ENCODE results near the gene MPP3. TPM values are rescaled to one million over a fixed set of nuclear protein-coding genes. Genes with fewer than 3 reads are reported as not detected.

Gene MPP3
- total RNA-seq, 6 experiments from 2014 or later, result 5.5 to 6.9 (median 5.9) TPM

DNA sequence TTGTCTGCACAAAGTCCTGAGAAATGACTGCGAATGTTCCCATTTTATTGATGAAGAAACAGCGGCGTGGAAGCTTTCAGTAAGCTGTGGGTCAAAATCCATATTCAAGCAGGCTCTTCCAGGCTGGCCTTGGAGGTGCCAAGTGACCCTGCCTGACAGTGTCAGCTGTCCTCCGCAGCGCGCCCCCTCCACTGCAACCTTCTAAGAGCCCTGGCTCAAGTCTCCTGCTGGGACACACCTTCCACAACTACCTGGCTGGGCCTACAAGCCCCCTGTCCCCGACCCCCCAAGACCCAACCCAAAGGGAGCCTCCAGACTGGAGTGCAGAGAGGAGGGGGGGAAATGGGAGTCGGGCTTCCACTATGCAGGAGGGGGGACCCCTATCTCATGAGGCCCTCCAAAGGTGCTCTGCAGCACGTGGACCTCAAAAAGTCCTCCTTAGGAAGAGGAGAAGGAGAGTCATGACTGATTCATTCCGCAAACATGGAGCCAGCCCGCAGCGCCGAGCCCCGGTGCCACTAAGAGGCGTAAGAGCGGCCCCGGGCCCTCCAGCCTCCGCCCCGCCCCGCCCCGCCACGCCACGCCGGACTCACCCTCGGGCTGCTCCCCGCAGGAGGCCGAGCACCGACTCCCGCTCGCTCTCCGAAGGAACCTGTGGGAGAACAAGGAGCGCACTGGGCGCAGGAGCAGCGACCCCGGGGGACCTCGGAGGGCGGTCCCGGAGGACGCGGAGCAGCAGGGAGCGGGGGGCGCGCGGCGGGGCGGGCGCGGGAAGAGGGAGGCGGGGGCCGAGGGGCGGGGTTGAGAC lies 574 bp downstream of the MPP3 start:
- peaks cover 32% of the 10 kb centered on the region for H3K4me1 Mint-ChIP-seq (ENCODE audit: low read depth)
- H3K9me3 Mint-ChIP-seq, result no peaks in the 10 kb centered on the region
- peaks cover 5% of the 10 kb centered on the region for H3K27me3 Mint-ChIP-seq (ENCODE audit: insufficient read depth)
- H3K4me3 Mint-ChIP-seq, result peak overlapping the region; percentile 88
- peak overlapping the region; percentile 82 for H3K27ac Mint-ChIP-seq
- peak; percentile 68 for DNase-seq
- TF ChIP-seq, protein P1, sequence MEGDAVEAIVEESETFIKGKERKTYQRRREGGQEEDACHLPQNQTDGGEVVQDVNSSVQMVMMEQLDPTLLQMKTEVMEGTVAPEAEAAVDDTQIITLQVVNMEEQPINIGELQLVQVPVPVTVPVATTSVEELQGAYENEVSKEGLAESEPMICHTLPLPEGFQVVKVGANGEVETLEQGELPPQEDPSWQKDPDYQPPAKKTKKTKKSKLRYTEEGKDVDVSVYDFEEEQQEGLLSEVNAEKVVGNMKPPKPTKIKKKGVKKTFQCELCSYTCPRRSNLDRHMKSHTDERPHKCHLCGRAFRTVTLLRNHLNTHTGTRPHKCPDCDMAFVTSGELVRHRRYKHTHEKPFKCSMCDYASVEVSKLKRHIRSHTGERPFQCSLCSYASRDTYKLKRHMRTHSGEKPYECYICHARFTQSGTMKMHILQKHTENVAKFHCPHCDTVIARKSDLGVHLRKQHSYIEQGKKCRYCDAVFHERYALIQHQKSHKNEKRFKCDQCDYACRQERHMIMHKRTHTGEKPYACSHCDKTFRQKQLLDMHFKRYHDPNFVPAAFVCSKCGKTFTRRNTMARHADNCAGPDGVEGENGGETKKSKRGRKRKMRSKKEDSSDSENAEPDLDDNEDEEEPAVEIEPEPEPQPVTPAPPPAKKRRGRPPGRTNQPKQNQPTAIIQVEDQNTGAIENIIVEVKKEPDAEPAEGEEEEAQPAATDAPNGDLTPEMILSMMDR (IDR thresholded peaks at IDR 0.05), result peak; percentile 16; the same call in 1 of the 2 replicates
- H3K36me3 Mint-ChIP-seq (ENCODE audit: low read depth), result peaks cover 10% of the 10 kb centered on the region; the same call in 1 of the 2 replicates

DNA sequence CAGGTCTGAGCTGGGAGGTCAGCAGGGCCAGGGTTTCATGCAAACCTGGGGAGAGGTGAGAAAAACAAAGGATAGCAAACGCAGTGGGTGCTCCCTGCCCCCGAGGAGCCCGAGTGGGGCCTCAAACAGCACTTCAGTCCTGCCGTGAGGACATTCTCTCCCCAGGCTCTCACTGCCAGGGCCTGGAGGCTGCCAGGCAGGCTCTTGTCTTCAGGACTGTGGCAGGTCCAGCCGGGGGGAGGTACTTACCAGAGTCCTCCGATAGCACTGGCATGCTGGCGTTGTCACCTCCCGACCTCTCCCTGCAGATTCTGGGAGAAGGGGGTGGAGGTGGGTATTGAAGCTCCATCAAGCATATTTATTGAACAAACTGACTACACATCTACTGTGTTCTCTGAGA lies 1.3 kb downstream of the MPP3 start:
- no peak for DNase-seq
- Mint-ChIP-seq H3K4me3 (peak overlapping the region; percentile 88), H3K27ac (no peak overlapping the region; the same call in 1 of the 2 replicates), H3K9me3 (no peaks in the 10 kb centered on the region), H3K36me3 (ENCODE audit: low read depth) (peaks cover 12% of the 10 kb centered on the region; the same call in 1 of the 2 replicates), H3K27me3 (ENCODE audit: insufficient read depth) (peaks cover 5% of the 10 kb centered on the region), H3K4me1 (ENCODE audit: low read depth) (peaks cover 32% of the 10 kb centered on the region)
- TF ChIP-seq, protein P1 (IDR thresholded peaks at IDR 0.05), result no peak

DNA sequence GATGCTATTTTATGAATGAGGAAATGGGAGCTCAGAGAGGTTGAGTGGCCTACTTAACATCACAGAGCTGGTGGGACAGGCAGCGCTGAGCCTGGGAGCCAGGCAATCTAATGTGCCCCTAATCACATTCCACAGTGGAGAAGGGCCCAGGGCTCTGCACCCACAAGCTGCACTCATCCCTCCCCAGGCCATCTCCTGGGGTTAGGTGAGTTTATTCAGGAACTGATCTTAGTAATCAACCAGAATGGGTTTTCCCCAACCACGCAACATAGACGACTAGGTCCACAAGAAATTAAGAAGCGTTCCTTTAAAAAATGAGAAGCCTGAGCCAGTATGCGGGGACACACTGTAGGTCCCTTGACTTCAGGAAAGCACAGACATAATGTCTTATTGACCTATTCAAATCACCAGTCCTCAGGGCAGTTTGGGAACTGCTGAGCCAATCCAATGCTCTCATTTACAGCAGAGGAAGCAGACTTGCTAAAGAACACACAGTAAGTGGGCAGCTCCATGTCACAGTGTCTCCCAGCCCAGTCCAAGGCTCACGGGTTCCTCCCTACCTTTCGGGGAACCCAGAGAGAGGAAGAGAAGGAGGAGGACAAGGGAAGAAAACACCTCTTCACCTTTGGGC lies 2.3 kb downstream of the MPP3 start:
- Mint-ChIP-seq H3K4me1 (ENCODE audit: low read depth) (peaks cover 32% of the 10 kb centered on the region), H3K4me3 (no peak overlapping the region), H3K36me3 (ENCODE audit: low read depth) (peaks cover 12% of the 10 kb centered on the region; the same call in 1 of the 2 replicates), H3K9me3 (no peaks in the 10 kb centered on the region), H3K27me3 (ENCODE audit: insufficient read depth) (peaks cover 5% of the 10 kb centered on the region), H3K27ac (no peak overlapping the region)
- TF ChIP-seq, protein P1 (IDR thresholded peaks at IDR 0.05), result no peak
- DNase-seq, result no peak

DNA sequence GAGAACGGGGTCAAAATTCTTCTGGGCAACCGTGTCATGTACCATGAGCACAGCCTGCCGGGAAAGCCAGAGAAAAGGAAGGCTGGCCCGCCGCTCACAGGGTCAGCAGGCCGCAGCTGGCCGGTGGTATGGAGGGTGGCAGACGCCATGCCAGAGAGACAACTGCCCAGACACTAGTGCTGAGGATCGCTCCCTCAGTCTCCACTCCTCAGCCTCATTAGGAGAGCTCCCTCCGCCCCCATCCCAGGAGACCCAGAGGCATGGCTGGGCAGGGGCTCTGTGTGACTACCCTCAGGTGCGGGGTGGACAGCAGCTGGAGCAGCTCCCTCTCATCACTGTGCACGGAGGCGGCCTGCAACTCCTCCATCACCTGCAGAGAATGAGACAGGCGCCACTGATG lies 3.2 kb downstream of the MPP3 start:
- Mint-ChIP-seq H3K9me3 (no peaks in the 10 kb centered on the region), H3K27ac (no peak overlapping the region), H3K36me3 (ENCODE audit: low read depth) (peaks cover 12% of the 10 kb centered on the region; the same call in 1 of the 2 replicates), H3K4me1 (ENCODE audit: low read depth) (peaks cover 32% of the 10 kb centered on the region), H3K4me3 (no peak overlapping the region), H3K27me3 (ENCODE audit: insufficient read depth) (peaks cover 5% of the 10 kb centered on the region)
- TF ChIP-seq, protein P1 (IDR thresholded peaks at IDR 0.05), result no peak
- DNase-seq, result no peak

DNA sequence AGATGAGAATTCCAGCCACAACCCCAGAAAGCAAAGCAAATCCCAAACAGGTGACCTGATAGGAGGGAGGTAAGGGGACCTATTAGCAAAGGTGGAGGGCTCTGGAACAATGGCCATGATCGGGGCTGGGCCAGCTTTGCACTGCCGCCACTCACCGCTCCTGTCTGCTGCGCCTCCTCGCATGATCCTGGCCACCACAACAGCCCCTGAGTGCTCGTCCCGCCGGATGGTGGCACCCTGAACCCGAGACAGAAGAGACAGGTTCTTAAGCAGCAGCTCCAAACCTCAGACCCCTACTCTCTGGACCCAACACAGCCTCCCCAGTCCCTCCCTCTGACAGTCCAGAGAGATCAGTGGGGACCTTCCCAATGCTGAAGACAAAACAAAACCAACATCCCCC lies 5.3 kb downstream of the MPP3 start:
- TF ChIP-seq, protein P1 (IDR thresholded peaks at IDR 0.05), result no peak
- Mint-ChIP-seq H3K27ac (no peak overlapping the region), H3K27me3 (ENCODE audit: insufficient read depth) (peaks cover 5% of the 10 kb centered on the region; the same call in 1 of the 2 replicates), H3K9me3 (no peaks in the 10 kb centered on the region), H3K4me3 (no peak overlapping the region), H3K36me3 (ENCODE audit: low read depth) (peaks cover 24% of the 10 kb centered on the region), H3K4me1 (ENCODE audit: low read depth) (peaks cover 32% of the 10 kb centered on the region)
- DNase-seq, result no peak

Measured in HFFc6 (cell line).